ENCODE results near the gene ASPA. TPM values are rescaled to one million over a fixed set of nuclear protein-coding genes. Genes with fewer than 3 reads are reported as not detected.
"Not testable (repeated sequence)": the region's sequence is repeated elsewhere in the genome, so short reads cannot be mapped to it uniquely, and the experiment has no call there.

Gene ASPA
- polyA plus RNA-seq (2013, experiment 1 of 4), result not detected
- polyA plus RNA-seq (2013, experiment 2 of 4), result not detected
- polyA plus RNA-seq (2013, experiment 3 of 4), result not detected
- polyA plus RNA-seq (2013, experiment 4 of 4), result not detected

DNA sequence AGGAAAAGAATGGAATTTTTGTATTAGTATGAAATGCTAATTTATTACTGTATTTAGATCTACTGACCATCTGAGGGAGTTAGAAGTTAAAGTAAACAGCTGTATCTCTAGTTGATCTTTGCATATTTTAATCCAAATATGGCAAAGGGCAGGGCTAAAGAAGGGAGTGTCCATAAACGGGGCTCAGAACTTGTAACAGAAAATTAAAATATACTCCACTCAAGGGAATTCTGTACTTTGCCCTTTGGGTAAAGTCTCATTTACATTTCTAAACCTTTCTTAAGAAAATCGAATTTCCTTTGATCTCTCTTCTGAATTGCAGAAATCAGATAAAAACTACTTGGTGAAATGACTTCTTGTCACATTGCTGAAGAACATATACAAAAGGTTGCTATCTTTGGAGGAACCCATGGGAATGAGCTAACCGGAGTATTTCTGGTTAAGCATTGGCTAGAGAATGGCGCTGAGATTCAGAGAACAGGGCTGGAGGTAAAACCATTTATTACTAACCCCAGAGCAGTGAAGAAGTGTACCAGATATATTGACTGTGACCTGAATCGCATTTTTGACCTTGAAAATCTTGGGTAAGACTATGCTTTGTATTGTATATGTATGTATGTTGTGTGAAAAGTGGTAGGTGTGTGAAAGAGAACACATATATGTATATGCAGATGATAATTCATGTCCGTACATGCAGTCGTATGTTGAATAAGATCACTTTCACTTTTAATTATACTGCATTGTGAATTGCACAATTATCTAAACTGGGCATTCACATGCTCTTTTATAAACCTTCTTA lies at the start of gene ASPA:
TSS of gene ASPA (plus strand) at position 186 of the 799 bp plus-strand sequence. CDS start at position 349, 163 bp downstream.
- no peaks in the 10 kb centered on the region for H3K36me3 ChIP-seq (ENCODE audit: control insufficient read depth, insufficient read depth, low read length)
- H3K27me3 ChIP-seq (ENCODE audit: control insufficient read depth, insufficient read depth, low read length, poor library complexity, severe bottlenecking), result no peaks in the 10 kb centered on the region
- H3K27ac ChIP-seq (ENCODE audit: insufficient read depth, low read depth, low read length, poor library complexity, severe bottlenecking), result no peak within 1 kb of the TSS
- H3K4me1 ChIP-seq (ENCODE audit: control insufficient read depth, insufficient read depth, low read length), result no peaks in the 10 kb centered on the region
- 89 to 90% methylated on average over 7 of the region's 7 CpGs for WGBS, 2 experiments
- no peak within 1 kb of the TSS for H3K4me3 ChIP-seq (ENCODE audit: insufficient read depth, low read depth, low read length)
- H3K9me3 ChIP-seq (ENCODE audit: control insufficient read depth, low read length), result no peaks in the 10 kb centered on the region

DNA sequence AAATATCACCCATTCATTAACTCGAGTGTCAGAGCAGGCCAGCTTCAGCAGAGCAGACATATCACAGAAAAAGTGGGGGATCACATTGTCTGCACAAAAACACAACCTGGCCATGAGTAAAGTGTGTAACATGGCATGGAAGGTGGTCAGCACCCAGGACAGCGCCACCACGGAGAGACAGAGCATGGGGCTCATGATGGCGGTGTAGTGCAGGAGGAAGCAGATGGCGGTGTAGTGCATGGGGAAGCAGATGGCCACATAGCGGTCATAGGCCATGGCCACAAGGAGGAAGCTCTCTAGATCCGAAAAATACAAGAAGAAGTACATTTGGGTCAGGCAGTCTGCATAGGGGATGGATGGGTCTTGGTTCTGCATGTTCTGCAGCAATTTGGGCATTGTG lies 42.6 kb upstream of the ASPA start:
- not testable (repeated sequence) for H3K4me1 ChIP-seq (ENCODE audit: control insufficient read depth, insufficient read depth, low read length); H3K27ac ChIP-seq (ENCODE audit: insufficient read depth, low read depth, low read length, poor library complexity, severe bottlenecking); H3K9me3 ChIP-seq (ENCODE audit: control insufficient read depth, low read length); H3K4me3 ChIP-seq (ENCODE audit: insufficient read depth, low read depth, low read length); H3K27me3 ChIP-seq (ENCODE audit: control insufficient read depth, insufficient read depth, low read length, poor library complexity, severe bottlenecking); H3K36me3 ChIP-seq (ENCODE audit: control insufficient read depth, insufficient read depth, low read length)
- WGBS, 2 experiments, result 34 to 48% methylated on average over 7 of the region's 7 CpGs

DNA sequence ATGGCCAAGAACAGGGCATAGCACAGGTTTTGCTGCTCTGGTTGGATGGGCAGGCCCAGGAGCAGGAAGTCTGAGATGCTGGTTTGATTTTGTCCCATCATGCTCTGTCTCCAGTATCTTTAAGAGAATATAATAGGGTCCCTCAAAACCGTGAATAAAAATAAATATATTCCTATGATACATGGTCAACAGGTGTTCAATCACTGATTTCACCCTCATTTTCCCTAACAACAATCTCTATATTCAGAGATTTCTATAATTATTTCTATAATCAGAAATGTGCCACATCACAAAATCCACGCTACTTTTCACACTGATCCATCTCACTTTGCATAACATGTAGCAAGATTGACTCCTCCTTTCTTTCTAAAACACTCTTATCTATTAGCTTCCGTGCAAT lies 42.1 kb upstream of the ASPA start, which contains the start of gene OR1E2:
TSS of gene OR1E2 (minus strand) at position 101 of the 400 bp plus-strand sequence. CDS start at position 101, 0 bp downstream.
- no peak within 1 kb of the TSS for H3K27ac ChIP-seq (ENCODE audit: insufficient read depth, low read depth, low read length, poor library complexity, severe bottlenecking)
- H3K27me3 ChIP-seq (ENCODE audit: control insufficient read depth, insufficient read depth, low read length, poor library complexity, severe bottlenecking), result no peaks in the 10 kb centered on the region
- H3K4me3 ChIP-seq (ENCODE audit: insufficient read depth, low read depth, low read length), result no peak within 1 kb of the TSS
- no peaks in the 10 kb centered on the region for H3K9me3 ChIP-seq (ENCODE audit: control insufficient read depth, low read length)
- H3K4me1 ChIP-seq (ENCODE audit: control insufficient read depth, insufficient read depth, low read length), result no peaks in the 10 kb centered on the region
- 74 to 80% methylated on average over 3 of the region's 3 CpGs for WGBS, 2 experiments
- H3K36me3 ChIP-seq (ENCODE audit: control insufficient read depth, insufficient read depth, low read length), result no peaks in the 10 kb centered on the region

DNA sequence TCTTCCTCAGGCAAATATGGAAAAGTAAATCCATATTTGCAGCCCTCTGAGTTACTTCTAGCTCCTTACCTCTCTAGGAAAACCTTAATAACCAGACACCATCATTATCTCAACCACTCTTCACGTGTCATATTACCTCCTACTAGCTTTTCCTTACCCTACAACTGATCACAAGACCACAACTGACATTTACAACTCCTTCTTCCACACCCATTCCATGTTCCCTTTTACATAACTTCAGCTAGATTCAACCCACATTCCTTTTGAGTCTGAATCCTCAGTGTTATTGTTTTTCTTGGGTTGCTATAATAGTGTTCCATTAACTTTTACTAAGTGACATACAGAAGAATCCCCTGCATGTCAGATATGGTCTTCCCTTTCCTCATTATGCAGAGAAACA lies 37.4 kb upstream of the ASPA start:
- Histone ChIP-seq H3K4me3 (ENCODE audit: insufficient read depth, low read depth, low read length) (no peak overlapping the region), H3K4me1 (ENCODE audit: control insufficient read depth, insufficient read depth, low read length) (no peaks in the 10 kb centered on the region), H3K9me3 (ENCODE audit: control insufficient read depth, low read length) (no peaks in the 10 kb centered on the region), H3K27ac (ENCODE audit: insufficient read depth, low read depth, low read length, poor library complexity, severe bottlenecking) (no peak overlapping the region), H3K27me3 (ENCODE audit: control insufficient read depth, insufficient read depth, low read length, poor library complexity, severe bottlenecking) (no peaks in the 10 kb centered on the region), H3K36me3 (ENCODE audit: control insufficient read depth, insufficient read depth, low read length) (no peaks in the 10 kb centered on the region)
- 57 to 68% methylated on average over 1 of the region's 1 CpG for WGBS, 2 experiments

DNA sequence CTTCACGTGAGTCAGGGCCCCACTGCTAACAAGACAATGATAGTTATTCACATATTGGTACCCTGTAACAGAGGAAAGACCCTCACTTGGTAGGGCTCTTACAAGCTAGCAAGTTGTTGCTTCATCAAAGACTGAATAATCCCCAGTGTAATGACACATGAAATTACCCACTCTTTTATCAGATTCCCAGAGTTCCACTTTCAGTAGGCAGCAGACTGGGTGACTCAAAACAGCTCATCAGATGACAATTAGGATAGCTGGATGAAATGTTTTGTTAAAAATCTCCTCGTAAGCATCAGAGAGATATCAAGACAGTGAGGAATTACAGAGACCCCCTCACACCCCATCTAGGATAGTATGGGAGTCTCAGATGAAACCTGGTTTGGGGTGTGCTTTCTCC lies 35.3 kb upstream of the ASPA start:
- H3K27me3 ChIP-seq (ENCODE audit: control insufficient read depth, insufficient read depth, low read length, poor library complexity, severe bottlenecking), result no peaks in the 10 kb centered on the region
- no peaks in the 10 kb centered on the region for H3K9me3 ChIP-seq (ENCODE audit: control insufficient read depth, low read length)
- 86 to 89% methylated on average over 2 of the region's 2 CpGs for WGBS, 2 experiments

DNA sequence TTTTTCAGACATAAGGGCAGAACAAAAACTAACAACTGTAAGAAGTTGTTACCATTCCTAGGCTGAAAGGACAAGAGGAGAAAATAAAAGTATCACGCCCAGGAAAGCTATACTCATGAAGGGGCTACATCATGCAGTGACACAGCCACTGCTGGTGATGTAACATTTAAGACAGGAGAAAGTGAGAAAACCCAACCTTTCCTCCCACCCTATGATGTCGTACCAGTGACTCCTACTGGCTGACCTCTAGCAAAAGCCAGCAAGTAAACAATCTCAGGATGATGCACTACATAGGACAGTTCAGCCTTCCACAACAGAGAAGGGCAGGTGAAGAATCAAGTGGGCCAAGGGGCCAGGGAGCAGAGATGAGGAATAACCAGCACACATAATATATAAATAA lies 28.2 kb upstream of the ASPA start:
- Histone ChIP-seq H3K27me3 (ENCODE audit: control insufficient read depth, insufficient read depth, low read length, poor library complexity, severe bottlenecking) (no peaks in the 10 kb centered on the region), H3K4me1 (ENCODE audit: control insufficient read depth, insufficient read depth, low read length) (no peaks in the 10 kb centered on the region), H3K4me3 (ENCODE audit: insufficient read depth, low read depth, low read length) (no peak overlapping the region), H3K27ac (ENCODE audit: insufficient read depth, low read depth, low read length, poor library complexity, severe bottlenecking) (no peak overlapping the region), H3K36me3 (ENCODE audit: control insufficient read depth, insufficient read depth, low read length) (no peaks in the 10 kb centered on the region), H3K9me3 (ENCODE audit: control insufficient read depth, low read length) (no peaks in the 10 kb centered on the region)
- 52 to 55% methylated on average over 2 of the region's 2 CpGs for WGBS, 2 experiments

More for the DNA sequence above, 35.3 kb upstream of the ASPA start:
- no peaks in the 10 kb centered on the region for H3K4me1 ChIP-seq (ENCODE audit: control insufficient read depth, insufficient read depth, low read length)
- H3K36me3 ChIP-seq (ENCODE audit: control insufficient read depth, insufficient read depth, low read length), result no peaks in the 10 kb centered on the region
- no peak overlapping the region for H3K4me3 ChIP-seq (ENCODE audit: insufficient read depth, low read depth, low read length)
- H3K27ac ChIP-seq (ENCODE audit: insufficient read depth, low read depth, low read length, poor library complexity, severe bottlenecking), result no peak overlapping the region

DNA sequence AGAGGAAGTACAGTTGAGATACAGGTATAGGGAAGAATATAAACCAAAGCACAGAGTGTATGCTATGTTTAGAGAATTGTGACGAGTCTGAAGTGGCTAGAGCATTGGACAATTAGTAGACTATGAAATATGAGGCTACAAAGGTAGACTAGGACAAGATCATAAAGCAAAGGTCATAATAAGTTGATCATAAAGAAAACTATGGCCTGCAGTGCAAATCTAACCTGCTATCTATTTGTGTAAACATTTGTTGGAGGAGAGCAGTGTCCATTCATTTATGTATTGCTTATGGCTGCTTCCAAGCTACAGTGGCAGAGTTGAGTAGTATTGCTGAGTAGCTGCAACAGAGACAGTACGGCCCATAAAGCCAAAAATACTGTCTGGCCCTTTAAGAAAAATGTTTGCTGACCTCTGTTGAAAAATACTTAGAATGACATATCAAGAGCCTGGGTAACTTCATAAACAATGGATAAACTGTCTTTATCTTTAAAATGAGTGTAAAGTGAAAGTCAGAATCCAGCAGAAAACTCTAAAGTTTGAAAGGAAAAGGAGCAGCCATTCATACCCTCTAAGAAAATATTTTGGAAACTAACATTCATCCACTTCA lies 27.6 kb upstream of the ASPA start:
- H3K27ac ChIP-seq (ENCODE audit: insufficient read depth, low read depth, low read length, poor library complexity, severe bottlenecking), result no peak overlapping the region
- H3K9me3 ChIP-seq (ENCODE audit: control insufficient read depth, low read length), result no peaks in the 10 kb centered on the region
- no peaks in the 10 kb centered on the region for H3K27me3 ChIP-seq (ENCODE audit: control insufficient read depth, insufficient read depth, low read length, poor library complexity, severe bottlenecking)
- H3K4me3 ChIP-seq (ENCODE audit: insufficient read depth, low read depth, low read length), result no peak overlapping the region
- WGBS, 2 experiments, result 94 to 96% methylated on average over 2 of the region's 2 CpGs
- no peaks in the 10 kb centered on the region for H3K4me1 ChIP-seq (ENCODE audit: control insufficient read depth, insufficient read depth, low read length)
- no peaks in the 10 kb centered on the region for H3K36me3 ChIP-seq (ENCODE audit: control insufficient read depth, insufficient read depth, low read length)

DNA sequence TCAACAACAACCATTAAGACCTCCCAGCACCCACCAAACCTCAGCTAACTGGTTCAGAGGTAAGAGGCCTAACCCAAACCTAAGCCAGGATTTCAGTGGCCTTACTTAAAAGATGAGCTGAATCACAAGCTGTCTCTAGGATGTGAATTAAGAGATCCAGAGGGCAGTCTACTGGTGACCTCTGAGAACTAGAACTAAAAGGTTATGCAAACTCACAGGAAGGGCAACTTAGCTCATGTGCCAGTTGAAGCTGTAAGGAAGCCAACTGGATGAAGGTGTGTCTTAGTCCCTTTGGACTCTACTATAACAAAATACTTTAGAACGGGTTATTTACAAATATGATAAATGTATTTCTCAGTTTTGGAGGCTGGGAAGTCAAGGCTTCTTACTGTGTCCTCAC lies 9.4 kb upstream of the ASPA start:
- not testable (repeated sequence) for H3K4me1 ChIP-seq (ENCODE audit: control insufficient read depth, insufficient read depth, low read length); H3K27me3 ChIP-seq (ENCODE audit: control insufficient read depth, insufficient read depth, low read length, poor library complexity, severe bottlenecking); H3K36me3 ChIP-seq (ENCODE audit: control insufficient read depth, insufficient read depth, low read length); H3K9me3 ChIP-seq (ENCODE audit: control insufficient read depth, low read length); H3K27ac ChIP-seq (ENCODE audit: insufficient read depth, low read depth, low read length, poor library complexity, severe bottlenecking); H3K4me3 ChIP-seq (ENCODE audit: insufficient read depth, low read depth, low read length)
- WGBS, 2 experiments, result 100% methylated on average over 1 of the region's 1 CpG; no CpG with 5 or more reads in 1 of the 2 experiments

DNA sequence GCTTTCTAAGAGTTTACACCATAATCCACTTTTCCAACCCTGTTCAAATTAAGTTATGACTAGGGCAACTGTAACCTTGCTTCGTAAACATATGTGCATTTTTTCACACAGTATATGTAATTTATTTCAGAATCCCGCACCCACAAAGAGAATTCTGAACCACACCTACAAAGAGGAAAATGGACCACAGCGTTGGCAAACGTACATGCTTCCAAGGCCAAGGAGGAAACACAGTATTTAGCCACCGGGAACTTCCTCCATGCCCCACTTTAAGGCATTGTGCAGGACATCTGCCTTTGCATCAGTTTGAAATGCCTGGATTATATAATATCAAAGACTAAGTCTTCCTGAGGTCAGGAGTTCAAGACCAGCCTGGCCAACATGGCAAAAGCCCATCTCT lies 6.3 kb upstream of the ASPA start:
- Histone ChIP-seq H3K27ac (ENCODE audit: insufficient read depth, low read depth, low read length, poor library complexity, severe bottlenecking) (no peak overlapping the region), H3K27me3 (ENCODE audit: control insufficient read depth, insufficient read depth, low read length, poor library complexity, severe bottlenecking) (no peaks in the 10 kb centered on the region), H3K4me1 (ENCODE audit: control insufficient read depth, insufficient read depth, low read length) (no peaks in the 10 kb centered on the region), H3K36me3 (ENCODE audit: control insufficient read depth, insufficient read depth, low read length) (no peaks in the 10 kb centered on the region), H3K4me3 (ENCODE audit: insufficient read depth, low read depth, low read length) (no peak overlapping the region), H3K9me3 (ENCODE audit: control insufficient read depth, low read length) (no peaks in the 10 kb centered on the region)
- WGBS, 2 experiments, result 74 to 75% methylated on average over 5 of the region's 5 CpGs

DNA sequence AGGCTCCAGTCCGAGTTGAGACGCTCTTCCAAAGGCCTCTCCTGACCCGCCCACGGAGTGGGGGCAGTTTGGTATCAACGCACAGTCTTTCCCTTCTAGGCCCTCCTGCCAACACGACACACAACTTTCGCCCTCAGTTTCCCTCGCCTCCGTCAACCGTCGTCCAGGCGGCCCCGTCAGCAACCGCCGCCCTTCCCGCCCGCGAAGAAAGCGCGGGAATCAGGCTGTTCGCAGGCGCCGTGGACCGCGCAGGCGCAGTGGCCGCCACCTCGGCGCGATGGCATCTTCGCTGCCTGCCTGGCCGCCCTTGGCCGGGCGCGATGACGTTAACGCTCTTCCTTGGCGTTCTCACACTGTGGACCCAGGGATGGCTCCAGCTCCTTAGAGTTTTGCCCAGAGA lies 4.2 kb upstream of the ASPA start, which contains the start of gene SPATA22:
TSS of gene SPATA22 (minus strand) at position 221 of the 400 bp plus-strand sequence. CDS start 2,494 bp downstream, outside the sequence.
- WGBS, 2 experiments, result 95 to 96% methylated on average over 38 of the region's 38 CpGs
- no peak within 1 kb of the TSS for H3K27ac ChIP-seq (ENCODE audit: insufficient read depth, low read depth, low read length, poor library complexity, severe bottlenecking)
- H3K4me1 ChIP-seq (ENCODE audit: control insufficient read depth, insufficient read depth, low read length), result no peaks in the 10 kb centered on the region
- no peaks in the 10 kb centered on the region for H3K36me3 ChIP-seq (ENCODE audit: control insufficient read depth, insufficient read depth, low read length)
- no peaks in the 10 kb centered on the region for H3K27me3 ChIP-seq (ENCODE audit: control insufficient read depth, insufficient read depth, low read length, poor library complexity, severe bottlenecking)
- no peak within 1 kb of the TSS for H3K4me3 ChIP-seq (ENCODE audit: insufficient read depth, low read depth, low read length)
- no peaks in the 10 kb centered on the region for H3K9me3 ChIP-seq (ENCODE audit: control insufficient read depth, low read length)
